Coronary artery (tissue), 2 donors: ENCODE results near the gene KCNK1.
"Not testable (repeated sequence)": the region's sequence is repeated elsewhere in the genome, so short reads cannot be mapped to it uniquely, and the experiment has no call there.

ENCODE experiments used
- DNase-seq: peaks from one replicate; pipeline ENCODE4 v3.0.0-alpha.2; 2017; ENCODE audit warnings: low spot score
- H3K27ac ChIP-seq, 2 donors: fragments of 200-600 bp; sonication (generic); one replicate each; pipeline ENCODE4 v1.5.1; 2016 to 2019
- H3K4me3 ChIP-seq: fragments of 200-600 bp; sonication (generic); 2 replicates; pipeline ENCODE4 v1.5.1; 2016; ENCODE audit warnings: mild to moderate bottlenecking, moderate library complexity
- TF ChIP-seq, protein P1 (sequence below): fragments of 200-600 bp; sonication (generic); IDR thresholded peaks from one replicate; pipeline ENCODE4 v1.5.1; 2019; ENCODE audit warnings: antibody characterized with exemption

The KCNK1 gene

DNA sequence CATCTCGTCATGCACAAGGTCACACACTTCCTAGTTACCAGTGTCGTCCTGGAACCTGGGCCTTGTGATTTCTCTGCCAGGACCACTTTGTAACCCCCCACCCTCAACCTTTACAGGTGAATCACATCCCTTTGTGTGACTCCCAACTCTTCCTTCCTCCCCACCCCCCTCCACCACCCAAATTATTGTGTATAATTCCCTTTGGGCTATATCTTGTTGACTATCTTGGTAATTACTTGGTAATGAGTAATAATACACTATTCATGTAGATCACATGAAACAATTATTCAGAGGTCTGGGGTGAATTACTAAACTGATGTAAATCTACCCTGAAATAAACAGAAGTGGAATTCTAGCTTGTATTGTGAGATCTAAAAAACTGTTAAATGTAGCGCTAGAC lies 1.7 kb downstream of the KCNK1 start:
- peak overlapping the region; percentile 77 for H3K4me3 ChIP-seq
- TF ChIP-seq, protein P1, sequence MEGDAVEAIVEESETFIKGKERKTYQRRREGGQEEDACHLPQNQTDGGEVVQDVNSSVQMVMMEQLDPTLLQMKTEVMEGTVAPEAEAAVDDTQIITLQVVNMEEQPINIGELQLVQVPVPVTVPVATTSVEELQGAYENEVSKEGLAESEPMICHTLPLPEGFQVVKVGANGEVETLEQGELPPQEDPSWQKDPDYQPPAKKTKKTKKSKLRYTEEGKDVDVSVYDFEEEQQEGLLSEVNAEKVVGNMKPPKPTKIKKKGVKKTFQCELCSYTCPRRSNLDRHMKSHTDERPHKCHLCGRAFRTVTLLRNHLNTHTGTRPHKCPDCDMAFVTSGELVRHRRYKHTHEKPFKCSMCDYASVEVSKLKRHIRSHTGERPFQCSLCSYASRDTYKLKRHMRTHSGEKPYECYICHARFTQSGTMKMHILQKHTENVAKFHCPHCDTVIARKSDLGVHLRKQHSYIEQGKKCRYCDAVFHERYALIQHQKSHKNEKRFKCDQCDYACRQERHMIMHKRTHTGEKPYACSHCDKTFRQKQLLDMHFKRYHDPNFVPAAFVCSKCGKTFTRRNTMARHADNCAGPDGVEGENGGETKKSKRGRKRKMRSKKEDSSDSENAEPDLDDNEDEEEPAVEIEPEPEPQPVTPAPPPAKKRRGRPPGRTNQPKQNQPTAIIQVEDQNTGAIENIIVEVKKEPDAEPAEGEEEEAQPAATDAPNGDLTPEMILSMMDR: no peak
- DNase-seq: no peak
- no peak overlapping the region for H3K27ac ChIP-seq

DNA sequence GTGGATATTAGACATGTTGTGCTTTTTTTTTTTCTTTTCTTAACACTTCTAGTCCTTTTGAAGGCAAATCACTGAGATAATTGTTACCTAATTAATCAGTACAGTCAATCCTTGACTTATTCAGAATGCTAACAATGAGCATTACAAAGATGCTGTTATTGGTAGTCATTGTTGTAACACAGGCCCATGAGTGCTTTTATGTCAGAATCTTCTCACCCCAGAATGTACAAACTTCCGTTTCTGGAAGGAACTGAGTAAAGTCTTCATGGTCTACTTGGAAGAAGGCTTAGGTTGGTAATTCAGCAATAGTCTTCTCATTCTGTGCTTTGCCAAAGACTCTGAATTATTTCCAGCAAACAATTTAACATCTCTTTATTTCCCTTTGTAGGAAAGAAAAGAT lies 3.1 kb downstream of the KCNK1 start:
- TF ChIP-seq, protein P1: no peak
- no peak for DNase-seq
- H3K27ac ChIP-seq: no peak overlapping the region
- no peak overlapping the region for H3K4me3 ChIP-seq

DNA sequence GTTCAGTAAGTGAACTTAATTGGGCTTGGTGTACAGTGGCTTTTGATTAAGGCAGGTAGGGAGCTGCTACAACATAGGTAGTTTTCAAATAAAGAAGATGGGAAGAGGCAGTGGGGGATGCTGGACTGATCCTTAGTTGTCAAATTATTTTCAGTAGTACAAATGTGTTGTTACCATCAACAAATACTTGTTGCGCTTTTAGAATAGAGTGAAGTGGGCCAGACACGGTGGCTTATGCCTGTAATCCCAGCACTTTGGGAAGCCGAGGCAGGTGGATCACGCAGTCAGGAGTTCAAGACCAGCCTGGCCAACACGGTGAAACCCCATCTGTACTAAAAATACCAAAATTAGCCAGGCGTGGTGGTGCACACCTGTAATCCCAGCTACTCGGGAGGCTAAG lies 5.5 kb downstream of the KCNK1 start:
- not testable (repeated sequence) for DNase-seq, H3K27ac ChIP-seq, H3K4me3 ChIP-seq

- Histone ChIP-seq H3K4me3 (no peak overlapping the region), H3K27ac (no peak overlapping the region)
- TF ChIP-seq, protein P1: no peak
- no peak for DNase-seq
Observed at GRCh38 chr1:233620065-233620464, 6.2 kb downstream of the KCNK1 start.

GRCh38 chr1:233621923-233622322 lies 8.0 kb downstream of the KCNK1 start:
- TF ChIP-seq, protein P1: no peak
- no peak overlapping the region for H3K27ac ChIP-seq

GRCh38 chr1:233624289-233624688 lies 10.4 kb downstream of the KCNK1 start:
- TF ChIP-seq, protein P1: no peak
- no peak overlapping the region for H3K27ac ChIP-seq
- DNase-seq: no peak
- no peak overlapping the region for H3K4me3 ChIP-seq

More at GRCh38 chr1:233621923-233622322, 8.0 kb downstream of the KCNK1 start:
- no peak overlapping the region for H3K4me3 ChIP-seq
- no peak for DNase-seq

GRCh38 chr1:233625087-233625486 lies 11.2 kb downstream of the KCNK1 start:
- DNase-seq: no peak
- TF ChIP-seq, protein P1: no peak
- no peak overlapping the region for H3K27ac ChIP-seq
- no peak overlapping the region for H3K4me3 ChIP-seq

DNA sequence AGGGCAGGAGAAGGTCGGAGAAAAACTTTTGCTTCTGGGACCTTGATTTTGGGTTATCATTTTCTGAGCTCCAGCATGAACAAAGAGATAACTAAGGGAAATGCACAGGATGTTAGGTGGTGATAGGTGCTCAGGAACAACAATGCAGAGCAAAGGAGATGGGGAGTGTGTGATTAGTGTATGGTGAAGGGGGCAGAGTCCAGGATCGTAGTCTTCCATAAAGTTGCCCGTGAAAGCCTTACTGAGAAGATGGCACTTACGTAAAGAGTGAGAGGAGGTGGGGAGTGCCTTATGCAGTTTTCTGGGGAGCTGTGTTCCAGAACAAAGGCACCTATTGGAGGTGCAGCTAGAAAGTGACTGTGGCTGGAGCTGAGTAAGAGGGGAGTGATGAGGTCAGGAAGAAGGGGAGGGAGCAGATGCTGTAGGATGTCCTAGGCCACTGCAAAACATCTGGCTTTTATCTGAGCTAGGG lies 11.6 kb downstream of the KCNK1 start:
- no peak for DNase-seq
- Histone ChIP-seq H3K4me3 (no peak overlapping the region), H3K27ac (no peak overlapping the region)
- TF ChIP-seq, protein P1: no peak
